Epithelial cell of umbilical artery (primary cell): Measurements from ENCODE around the gene ELL3. TPM values are rescaled to one million over a fixed set of nuclear protein-coding genes. Genes with fewer than 3 reads are reported as not detected.

Experiments used
- total RNA-seq: library from RNA; depleted of rRNA; stranded (reverse); fragments of >200 nt; gene quantifications from 2 replicates; pipeline ENCODE4 v1.2.3, GENCODE V29; 2014

ELL3 gene
- total RNA-seq, result 1.1 and 4.5 TPM in 2 replicates

GRCh38 chr15:43776718-43777266, at the start of gene ELL3:
Gene ELL3, minus strand, starts transcription at chr15:43776966. Its CDS starts 65 bp downstream, at chr15:43776901.

GRCh38 chr15:43824302-43825246, 47.8 kb upstream of the ELL3 start, which contains the start of gene MFAP1:
Gene MFAP1, minus strand, starts transcription at chr15:43824690. Its CDS starts 121 bp downstream, at chr15:43824569.

GRCh38 chr15:43800286-43801141, 23.7 kb upstream of the ELL3 start, which contains the start of gene HYPK:
Gene HYPK, plus strand, starts transcription at chr15:43800599. Its CDS starts 24 bp downstream, at chr15:43800623.

GRCh38 chr15:43799945-43800285, 23.1 kb upstream of the ELL3 start, which contains the start of gene SERINC4:
Gene SERINC4, minus strand, starts transcription at chr15:43800220. Its CDS starts 234 bp downstream, at chr15:43799986.

GRCh38 chr15:43791993-43792760, 15.4 kb upstream of the ELL3 start, which contains the start of gene SERF2:
Gene SERF2, plus strand, starts transcription at chr15:43792320. Its CDS starts 57 bp downstream, at chr15:43792377.

GRCh38 chr15:43746245-43746902, 30.4 kb downstream of the ELL3 start, which contains the start of gene PDIA3:
Gene PDIA3, plus strand, starts transcription at chr15:43746438. Its CDS starts 102 bp downstream, at chr15:43746540.

Other genes starting within 250 kb of the ELL3 start
- 6.8 and 23.4 TPM in 2 replicates for gene PPIP5K1, start 186.8 kb downstream of the ELL3 start, total RNA-seq
- not detected in 2 replicates for gene CKMT1B, start 182.9 kb downstream of the ELL3 start, total RNA-seq
- 0.46 TPM in 1 of 2 replicates, not detected in the other for gene STRC, start 158.2 kb downstream of the ELL3 start, total RNA-seq
- gene CATSPER2, start 128.1 kb downstream of the ELL3 start, total RNA-seq, result 0.76 and 1.6 TPM in 2 replicates
- not detected in 2 replicates for gene CKMT1A, start 83.1 kb downstream of the ELL3 start, total RNA-seq
- 179 and 183 TPM in 2 replicates for gene PDIA3, start 30.5 kb downstream of the ELL3 start, total RNA-seq
- gene SERF2, start 15.4 kb upstream of the ELL3 start, total RNA-seq, result 352 and 745 TPM in 2 replicates
- gene SERINC4, start 23.3 kb upstream of the ELL3 start, total RNA-seq, result not detected in 2 replicates
- 2.9 and 23.7 TPM in 2 replicates for gene HYPK, start 23.6 kb upstream of the ELL3 start, total RNA-seq
- gene MFAP1, start 47.7 kb upstream of the ELL3 start, total RNA-seq, result 26.6 and 40.0 TPM in 2 replicates
- 15.6 and 23.7 TPM in 2 replicates for gene WDR76, start 50.0 kb upstream of the ELL3 start, total RNA-seq